Cerebellar nuclear complex (tissue), 1 donor: ENCODE measurements around the gene PA2G4.
"Not testable (repeated sequence)": the region's sequence is repeated elsewhere in the genome, so short reads cannot be mapped to it uniquely, and the experiment has no call there.

Experiments
- DNase-seq, 2 experiments: peaks; one replicate each; lab custom pipeline; 2025; lab: John Stamatoyannopoulos, UW

The PA2G4 gene

GRCh38 chr12:56101045-56101444 is 3.3 kb upstream of the PA2G4 start:
- no peak for DNase-seq

GRCh38 chr12:56102683-56103065 is 1.7 kb upstream of the PA2G4 start:
- DNase-seq: no peak

- no peak for DNase-seq
Observed at GRCh38 chr12:56103066-56103711, 1.2 kb upstream of the PA2G4 start.

GRCh38 chr12:56103823-56104108 is 593 bp upstream of the PA2G4 start:
- no peak for DNase-seq

- DNase-seq: no peak
Observed at GRCh38 chr12:56104815-56105608, 653 bp downstream of the PA2G4 start.

- DNase-seq: no peak
Observed at GRCh38 chr12:56105609-56105902, 1.2 kb downstream of the PA2G4 start.

GRCh38 chr12:56107242-56107641 is 2.9 kb downstream of the PA2G4 start:
- no peak for DNase-seq

- DNase-seq: no peak
Observed at GRCh38 chr12:56110571-56110970, 6.2 kb downstream of the PA2G4 start.

- DNase-seq: no peak
Observed at GRCh38 chr12:56114084-56114483, 9.7 kb downstream of the PA2G4 start.

GRCh38 chr12:56115329-56115728 is 11.0 kb downstream of the PA2G4 start:
- no peak for DNase-seq

- DNase-seq: peak in 1 of 2 experiments; percentile 88
Observed at GRCh38 chr12:56116267-56117081, 12.1 kb downstream of the PA2G4 start, which contains the start of gene RPL41. RPL41 (plus strand) TSS chr12:56116633.

GRCh38 chr12:56117082-56117706 is 12.8 kb downstream of the PA2G4 start:
- DNase-seq: not testable (repeated sequence)

GRCh38 chr12:56117778-56118687 is 13.7 kb downstream of the PA2G4 start, which contains the start of gene ZC3H10:
ZC3H10 (plus strand) TSS chr12:56118266; CDS start chr12:56120563, 2,297 bp downstream.
- peak; percentile 78 to 85 for DNase-seq

- DNase-seq: no peak
Observed at GRCh38 chr12:56118688-56119357, 14.5 kb downstream of the PA2G4 start.

GRCh38 chr12:56119361-56119796 is 15.0 kb downstream of the PA2G4 start:
- DNase-seq: peak in 1 of 2 experiments; percentile 28

GRCh38 chr12:56120158-56120846 is 15.9 kb downstream of the PA2G4 start:
- DNase-seq: no peak

GRCh38 chr12:56121204-56121870 is 17.0 kb downstream of the PA2G4 start:
- no peak for DNase-seq

GRCh38 chr12:56122637-56123036 is 18.3 kb downstream of the PA2G4 start:
- no peak for DNase-seq

- no peak for DNase-seq
Observed at GRCh38 chr12:56124133-56124532, 19.8 kb downstream of the PA2G4 start.
